TTC549 (cell line): ENCODE data around the gene ZNF385A.

ENCODE experiments used
- FAIRE-seq: peaks from 2 replicates; lab custom pipeline; 2012; peaks lifted over from hg19 to GRCh38; lab: Jason Lieb, UNC

Gene ZNF385A

GRCh38 chr12:54415221-54415929 lies 30.8 kb upstream of the ZNF385A start:
- no peak for FAIRE-seq

GRCh38 chr12:54413284-54414190 lies 29.0 kb upstream of the ZNF385A start:
- FAIRE-seq: no peak

- no peak for FAIRE-seq
These were observed 28.3 kb upstream of the ZNF385A start for GRCh38 chr12:54412786-54413185.

- no peak for FAIRE-seq
These were observed 27.8 kb upstream of the ZNF385A start for GRCh38 chr12:54412348-54412747.

- no peak for FAIRE-seq
These were observed 27.1 kb upstream of the ZNF385A start for GRCh38 chr12:54411391-54412241.

- no peak for FAIRE-seq
These were observed 24.7 kb upstream of the ZNF385A start for GRCh38 chr12:54409267-54409666.

- no peak for FAIRE-seq
These were observed 22.8 kb upstream of the ZNF385A start for GRCh38 chr12:54407183-54407905.

GRCh38 chr12:54405573-54405972 lies 21.0 kb upstream of the ZNF385A start:
- FAIRE-seq: no peak

GRCh38 chr12:54405106-54405505 lies 20.6 kb upstream of the ZNF385A start:
- no peak for FAIRE-seq

GRCh38 chr12:54404061-54405004 lies 19.8 kb upstream of the ZNF385A start:
- FAIRE-seq: no peak

GRCh38 chr12:54401119-54401518 lies 16.6 kb upstream of the ZNF385A start:
- FAIRE-seq: no peak

GRCh38 chr12:54398995-54399793 lies 14.7 kb upstream of the ZNF385A start:
- peak; percentile 25 for FAIRE-seq

GRCh38 chr12:54398218-54398617 lies 13.7 kb upstream of the ZNF385A start:
- no peak for FAIRE-seq

GRCh38 chr12:54397157-54397556 lies 12.6 kb upstream of the ZNF385A start:
- FAIRE-seq: no peak

GRCh38 chr12:54395545-54395944 lies 11.0 kb upstream of the ZNF385A start:
- FAIRE-seq: no peak

- no peak for FAIRE-seq
These were observed 10.5 kb upstream of the ZNF385A start for GRCh38 chr12:54394986-54395385.

- no peak for FAIRE-seq
These were observed 9.8 kb upstream of the ZNF385A start for GRCh38 chr12:54394281-54394719.

- FAIRE-seq: no peak
These were observed 9.2 kb upstream of the ZNF385A start for GRCh38 chr12:54393743-54394142.

GRCh38 chr12:54393207-54393609 lies 8.7 kb upstream of the ZNF385A start:
- no peak for FAIRE-seq
